Epithelial cell of proximal tubule (primary cell): ENCODE data around the gene SLC45A1. TPM values are rescaled to one million over a fixed set of nuclear protein-coding genes. Genes with fewer than 3 reads are reported as not detected.

Source experiments
- DNase-seq: peaks from one replicate; pipeline ENCODE4 v3.0.0-alpha.2; 2011; ENCODE audit warnings: low read depth
- H3K4me3 ChIP-seq: 2 replicates; pipeline ENCODE4 v1.5.1; 2011; ENCODE audit warnings: low read depth, mild to moderate bottlenecking, low read length
- CTCF ChIP-seq: conservative IDR thresholded peaks from 2 replicates; pipeline ENCODE4 v1.5.1; 2012; ENCODE audit warnings: low read depth, mild to moderate bottlenecking, low read length
- total RNA-seq: library from RNA; depleted of rRNA; stranded (reverse); fragments of >200 nt; gene quantifications from 2 replicates; pipeline ENCODE4 v1.2.3, GENCODE V29; 2015

Gene SLC45A1
- total RNA-seq, 1 donor from 2014 or later, result 0.63 TPM

- H3K4me3 ChIP-seq, result no peak overlapping the region
- no peak for DNase-seq
- TF ChIP-seq CTCF, result no peak
Measured at GRCh38 chr1:8370046-8370881, 52.4 kb downstream of the SLC45A1 start.

GRCh38 chr1:8370905-8371315, 53.0 kb downstream of the SLC45A1 start:
- no peak for DNase-seq
- no peak overlapping the region for H3K4me3 ChIP-seq
- no peak for TF ChIP-seq CTCF

- no peak overlapping the region for H3K4me3 ChIP-seq
- DNase-seq, result no peak
- no peak for TF ChIP-seq CTCF
Measured at GRCh38 chr1:8371372-8371991, 53.6 kb downstream of the SLC45A1 start.

- DNase-seq, result no peak
- peak overlapping the region; percentile 28 for H3K4me3 ChIP-seq
- TF ChIP-seq CTCF, result no peak
Measured at GRCh38 chr1:8373125-8373524, 55.2 kb downstream of the SLC45A1 start.

GRCh38 chr1:8373581-8374241, 55.8 kb downstream of the SLC45A1 start:
- peak; percentile 72 for DNase-seq
- TF ChIP-seq CTCF, result no peak
- H3K4me3 ChIP-seq, result peak overlapping the region; percentile 28

GRCh38 chr1:8374356-8374755, 56.4 kb downstream of the SLC45A1 start:
- H3K4me3 ChIP-seq, result peak overlapping the region; percentile 28
- no peak for TF ChIP-seq CTCF
- DNase-seq, result no peak
